Spinal cord (tissue), 10 donors: Measurements from ENCODE around the gene CD2BP2. TPM values are rescaled to one million over a fixed set of nuclear protein-coding genes. Genes with fewer than 3 reads are reported as not detected.

Source experiments
- DNase-seq, 6 donors: peaks; one replicate each; pipeline versions ENCODE4 v3.0.0 to v3.0.0-alpha.2; 2013 to 2015; ENCODE audit warnings: low spot score in 6 of 6, low read depth in 4 of 6
- H3K27ac ChIP-seq: one replicate; pipeline ENCODE4 v1.5.1; 2013; ENCODE audit warnings: low read depth, low read length, control low read depth
- H3K27me3 ChIP-seq: one replicate; pipeline ENCODE4 v1.6.1; 2013; ENCODE audit warnings: low read length; ENCODE audit not compliant: control insufficient read depth, insufficient read depth
- H3K36me3 ChIP-seq: one replicate; pipeline ENCODE4 v1.6.1; 2013; ENCODE audit warnings: low read length; ENCODE audit not compliant: control insufficient read depth, insufficient read depth
- H3K4me1 ChIP-seq: one replicate; pipeline ENCODE4 v1.6.1; 2013; ENCODE audit warnings: low read length; ENCODE audit not compliant: control insufficient read depth, insufficient read depth
- H3K4me3 ChIP-seq: one replicate; pipeline ENCODE4 v1.5.1; 2013; ENCODE audit warnings: low read depth, low read length, control low read depth
- H3K9me3 ChIP-seq: one replicate; pipeline ENCODE4 v1.6.1; 2013; ENCODE audit warnings: low read length; ENCODE audit not compliant: control insufficient read depth, insufficient read depth
- WGBS: methylation state at CpG from one replicate; pipeline ENCODE4 v1.1.5; 2013; ENCODE audit warnings: missing lambda C conversion rate; ENCODE audit not compliant: insufficient coverage; 5-methylcytosine and 5-hydroxymethylcytosine counted together
- polyA plus RNA-seq, 2 donors: library from polyadenylated mRNA; unstranded; fragments of 120-200 nt; gene quantifications; one replicate each; pipeline ENCODE4 v1.2.1, GENCODE V29; 2013; ENCODE audit not compliant: insufficient read length in 2 of 2
- total RNA-seq, 2 donors: library from RNA; depleted of rRNA in 1 of 2; stranded (reverse); fragments of 120-200 nt in 1 of 2; fragments of >200 nt in 1 of 2; gene quantifications; one replicate each; pipeline versions ENCODE4 v1.2.3 to v1.2.4, GENCODE V29; 2013 to 2014
- donor health status: healthy.

The CD2BP2 gene
- total and polyA plus RNA-seq, 4 donors, result 26.7 to 63.9 (median 55.3) TPM

GRCh38 chr16:30354423-30355143 lies 525 bp downstream of the CD2BP2 start:
- Histone ChIP-seq H3K36me3 (peaks cover 82% of the 10 kb centered on the region), H3K4me1 (peaks cover 64% of the 10 kb centered on the region), H3K9me3 (no peaks in the 10 kb centered on the region), H3K27me3 (no peaks in the 10 kb centered on the region), H3K27ac (peak overlapping the region; percentile 98), H3K4me3 (peak overlapping the region; percentile 95)
- no peak for DNase-seq
- WGBS, result 2% methylated on average over 34 of the region's 36 CpGs

- DNase-seq, result no peak
- Histone ChIP-seq H3K4me3 (no peak overlapping the region), H3K4me1 (peaks cover 64% of the 10 kb centered on the region), H3K27ac (no peak overlapping the region), H3K9me3 (no peaks in the 10 kb centered on the region), H3K36me3 (peaks cover 75% of the 10 kb centered on the region), H3K27me3 (no peaks in the 10 kb centered on the region)
- 92% methylated on average over 21 of the region's 23 CpGs for WGBS
Observed at GRCh38 chr16:30353438-30354129, 1.5 kb downstream of the CD2BP2 start.

- peaks cover 67% of the 10 kb centered on the region for H3K36me3 ChIP-seq
- H3K27ac ChIP-seq, result peak overlapping the region; percentile 73
- no peaks in the 10 kb centered on the region for H3K27me3 ChIP-seq
- WGBS, result 77% methylated on average over 8 of the region's 14 CpGs
- H3K4me1 ChIP-seq, result peaks cover 63% of the 10 kb centered on the region
- no peak overlapping the region for H3K4me3 ChIP-seq
- no peaks in the 10 kb centered on the region for H3K9me3 ChIP-seq
- no peak for DNase-seq
Observed at GRCh38 chr16:30352488-30353401, 2.4 kb downstream of the CD2BP2 start.

- peak in 4 of 6 donors; percentile 57 to 90 (median 66) for DNase-seq
- Histone ChIP-seq H3K36me3 (peaks cover 64% of the 10 kb centered on the region), H3K9me3 (no peaks in the 10 kb centered on the region), H3K4me1 (peaks cover 54% of the 10 kb centered on the region), H3K27ac (peak overlapping the region; percentile 73), H3K4me3 (no peak overlapping the region), H3K27me3 (no peaks in the 10 kb centered on the region)
- 82% methylated on average over 8 of the region's 11 CpGs for WGBS
Observed at GRCh38 chr16:30351586-30352419, 3.3 kb downstream of the CD2BP2 start.

- Histone ChIP-seq H3K27ac (peak overlapping the region; percentile 40), H3K4me3 (no peak overlapping the region), H3K9me3 (no peaks in the 10 kb centered on the region), H3K27me3 (no peaks in the 10 kb centered on the region), H3K36me3 (peaks cover 57% of the 10 kb centered on the region), H3K4me1 (peaks cover 46% of the 10 kb centered on the region)
- DNase-seq, result no peak
- 89% methylated on average over 15 of the region's 15 CpGs for WGBS
Observed at GRCh38 chr16:30351001-30351441, 4.1 kb downstream of the CD2BP2 start.

GRCh38 chr16:30350134-30350871 lies 4.8 kb downstream of the CD2BP2 start:
- DNase-seq, result no peak
- H3K36me3 ChIP-seq, result peaks cover 54% of the 10 kb centered on the region
- H3K4me1 ChIP-seq, result peaks cover 39% of the 10 kb centered on the region
- no peak overlapping the region for H3K27ac ChIP-seq
- no peaks in the 10 kb centered on the region for H3K27me3 ChIP-seq
- WGBS, result 79% methylated on average over 1 of the region's 3 CpGs
- H3K9me3 ChIP-seq, result no peaks in the 10 kb centered on the region
- no peak overlapping the region for H3K4me3 ChIP-seq

- Histone ChIP-seq H3K4me1 (peaks cover 38% of the 10 kb centered on the region), H3K27ac (no peak overlapping the region), H3K9me3 (no peaks in the 10 kb centered on the region), H3K27me3 (no peaks in the 10 kb centered on the region), H3K4me3 (no peak overlapping the region), H3K36me3 (peaks cover 54% of the 10 kb centered on the region)
- DNase-seq, result no peak
- WGBS, result 100% methylated on average over 2 of the region's 3 CpGs
Observed at GRCh38 chr16:30349675-30350074, 5.4 kb downstream of the CD2BP2 start.

GRCh38 chr16:30348929-30349328 lies 6.2 kb downstream of the CD2BP2 start:
- Histone ChIP-seq H3K9me3 (no peaks in the 10 kb centered on the region), H3K36me3 (peaks cover 52% of the 10 kb centered on the region), H3K27ac (no peak overlapping the region), H3K4me1 (peaks cover 31% of the 10 kb centered on the region), H3K4me3 (no peak overlapping the region), H3K27me3 (no peaks in the 10 kb centered on the region)
- no peak for DNase-seq
- no CpG with 5 or more reads among the region's 7 CpGs for WGBS
